ENCODE measurements around the gene MDK. TPM values are rescaled to one million over a fixed set of nuclear protein-coding genes. Genes with fewer than 3 reads are reported as not detected.

Gene MDK
- total RNA-seq, 1 experiment from 2014 or later, result 252 TPM

DNA sequence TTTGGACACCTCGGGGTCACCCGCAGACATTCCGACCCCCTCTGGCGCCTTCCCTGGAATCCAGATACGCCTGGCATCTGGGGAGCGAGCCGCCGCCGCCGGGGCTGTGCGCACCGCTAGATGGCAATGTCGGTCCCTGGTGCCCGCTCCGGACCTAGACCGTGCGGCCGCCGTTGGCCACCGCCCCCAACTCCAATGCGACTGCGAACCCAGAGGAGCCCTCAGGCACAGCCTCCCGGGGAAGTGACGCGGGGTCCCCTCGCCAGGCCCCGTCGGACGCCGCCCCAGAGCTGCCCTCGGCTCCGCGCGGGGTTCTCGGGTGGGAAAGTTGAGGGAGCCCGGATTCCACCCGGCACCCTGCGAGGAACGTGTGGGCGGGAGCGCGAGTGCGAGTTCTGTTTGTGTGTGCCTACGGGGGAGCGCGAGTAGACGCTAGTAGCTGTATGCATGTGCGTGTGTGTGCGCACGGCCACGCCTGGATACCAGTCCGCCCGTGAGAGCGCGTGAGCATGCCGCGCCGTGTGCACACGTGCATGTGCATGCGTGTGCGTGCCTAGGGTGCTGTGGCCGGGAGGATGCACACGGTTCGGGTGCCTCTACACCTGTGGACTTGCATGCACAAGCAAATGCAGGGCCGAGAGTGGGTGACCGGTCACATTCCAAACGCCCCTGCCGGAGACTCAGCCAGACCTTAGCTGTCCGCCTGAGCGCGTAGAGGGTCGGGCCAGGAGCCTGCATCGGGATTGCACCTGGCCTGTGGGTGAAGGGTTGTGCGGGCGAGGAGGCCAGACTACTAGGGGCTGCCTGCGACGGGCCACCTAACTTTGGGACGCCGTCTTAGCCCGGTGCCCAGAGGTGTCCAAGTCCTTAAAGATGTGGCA is 8.2 kb downstream of the MDK start:
- Histone ChIP-seq H3K36me3 (ENCODE audit: control insufficient read depth, insufficient read depth, low read length) (no peaks in the 10 kb centered on the region), H3K27ac (ENCODE audit: low read length) (no peak overlapping the region; the same call in 1 of the 2 replicates), H3K27me3 (ENCODE audit: control insufficient read depth, insufficient read depth, low read length) (peaks cover 3% of the 10 kb centered on the region; the same call in 1 of the 2 replicates), H3K4me3 (ENCODE audit: low read depth in 2 of 2, low read length in 2 of 2) (peak overlapping the region; percentile 54 to 70), H3K4me1 (ENCODE audit: control insufficient read depth, insufficient read depth, low read length) (peaks cover 17% of the 10 kb centered on the region), H3K9me3 (ENCODE audit: control insufficient read depth, insufficient read depth, low read depth, low read length) (no peaks in the 10 kb centered on the region)
- intact Hi-C loops (cut with micrococcal nuclease; ENCODE audit: unreplicated experiment), result loop anchor here (5.0 kb wide), 1 partner anchor 148 kb away; no protein-coding TSS in a partner anchor
- ChIA-PET CTCF (interaction anchor here (0.6 to 1.9 kb wide), 4 partner anchors 24 to 293 kb away, joined by 3 to 8 read pairs (median 5); no protein-coding TSS in a partner anchor), POLR2A (interaction anchor here (0.6 kb wide), 1 partner anchor 294 kb away, joined by 5 read pairs; no protein-coding TSS in a partner anchor)
- no peak for DNase-seq (ENCODE audit: low read depth, low spot score)
- in situ Hi-C loops (cut with HindIII; ENCODE audit: low pct_unique_long_range_greater_than_20kb, low sequenced_read_pairs), result no loop called here
- ATAC-seq, result peak; percentile 80
- no TSS peak for BruUV-seq (replicated peaks)
- TF ChIP-seq, protein P1, sequence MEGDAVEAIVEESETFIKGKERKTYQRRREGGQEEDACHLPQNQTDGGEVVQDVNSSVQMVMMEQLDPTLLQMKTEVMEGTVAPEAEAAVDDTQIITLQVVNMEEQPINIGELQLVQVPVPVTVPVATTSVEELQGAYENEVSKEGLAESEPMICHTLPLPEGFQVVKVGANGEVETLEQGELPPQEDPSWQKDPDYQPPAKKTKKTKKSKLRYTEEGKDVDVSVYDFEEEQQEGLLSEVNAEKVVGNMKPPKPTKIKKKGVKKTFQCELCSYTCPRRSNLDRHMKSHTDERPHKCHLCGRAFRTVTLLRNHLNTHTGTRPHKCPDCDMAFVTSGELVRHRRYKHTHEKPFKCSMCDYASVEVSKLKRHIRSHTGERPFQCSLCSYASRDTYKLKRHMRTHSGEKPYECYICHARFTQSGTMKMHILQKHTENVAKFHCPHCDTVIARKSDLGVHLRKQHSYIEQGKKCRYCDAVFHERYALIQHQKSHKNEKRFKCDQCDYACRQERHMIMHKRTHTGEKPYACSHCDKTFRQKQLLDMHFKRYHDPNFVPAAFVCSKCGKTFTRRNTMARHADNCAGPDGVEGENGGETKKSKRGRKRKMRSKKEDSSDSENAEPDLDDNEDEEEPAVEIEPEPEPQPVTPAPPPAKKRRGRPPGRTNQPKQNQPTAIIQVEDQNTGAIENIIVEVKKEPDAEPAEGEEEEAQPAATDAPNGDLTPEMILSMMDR (IDR thresholded peaks at IDR 0.05), result peak; percentile 98
- TF ChIP-seq POLR2AphosphoS5 (IDR thresholded peaks at IDR 0.05; ENCODE audit: low read depth, low read length), result no peak
- TF ChIP-seq, protein P2, sequence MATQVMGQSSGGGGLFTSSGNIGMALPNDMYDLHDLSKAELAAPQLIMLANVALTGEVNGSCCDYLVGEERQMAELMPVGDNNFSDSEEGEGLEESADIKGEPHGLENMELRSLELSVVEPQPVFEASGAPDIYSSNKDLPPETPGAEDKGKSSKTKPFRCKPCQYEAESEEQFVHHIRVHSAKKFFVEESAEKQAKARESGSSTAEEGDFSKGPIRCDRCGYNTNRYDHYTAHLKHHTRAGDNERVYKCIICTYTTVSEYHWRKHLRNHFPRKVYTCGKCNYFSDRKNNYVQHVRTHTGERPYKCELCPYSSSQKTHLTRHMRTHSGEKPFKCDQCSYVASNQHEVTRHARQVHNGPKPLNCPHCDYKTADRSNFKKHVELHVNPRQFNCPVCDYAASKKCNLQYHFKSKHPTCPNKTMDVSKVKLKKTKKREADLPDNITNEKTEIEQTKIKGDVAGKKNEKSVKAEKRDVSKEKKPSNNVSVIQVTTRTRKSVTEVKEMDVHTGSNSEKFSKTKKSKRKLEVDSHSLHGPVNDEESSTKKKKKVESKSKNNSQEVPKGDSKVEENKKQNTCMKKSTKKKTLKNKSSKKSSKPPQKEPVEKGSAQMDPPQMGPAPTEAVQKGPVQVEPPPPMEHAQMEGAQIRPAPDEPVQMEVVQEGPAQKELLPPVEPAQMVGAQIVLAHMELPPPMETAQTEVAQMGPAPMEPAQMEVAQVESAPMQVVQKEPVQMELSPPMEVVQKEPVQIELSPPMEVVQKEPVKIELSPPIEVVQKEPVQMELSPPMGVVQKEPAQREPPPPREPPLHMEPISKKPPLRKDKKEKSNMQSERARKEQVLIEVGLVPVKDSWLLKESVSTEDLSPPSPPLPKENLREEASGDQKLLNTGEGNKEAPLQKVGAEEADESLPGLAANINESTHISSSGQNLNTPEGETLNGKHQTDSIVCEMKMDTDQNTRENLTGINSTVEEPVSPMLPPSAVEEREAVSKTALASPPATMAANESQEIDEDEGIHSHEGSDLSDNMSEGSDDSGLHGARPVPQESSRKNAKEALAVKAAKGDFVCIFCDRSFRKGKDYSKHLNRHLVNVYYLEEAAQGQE (IDR thresholded peaks at IDR 0.05; ENCODE audit: insufficient read depth in 1 of 2, low read depth in 2 of 2, low read length in 1 of 2), result peak in 1 of 2 experiments; percentile 66; a peak in 1 of 4 replicates
- peak; percentile 80 for TF ChIP-seq SIN3A (IDR thresholded peaks at IDR 0.05; ENCODE audit: borderline replicate concordance, insufficient read depth, low read depth, low read length)
- TF ChIP-seq TCF7L2 (IDR thresholded peaks at IDR 0.05; ENCODE audit: low read depth, low read length), result 0 out of 2 replicates have a peak, but pooled peaks have one; percentile 24

DNA sequence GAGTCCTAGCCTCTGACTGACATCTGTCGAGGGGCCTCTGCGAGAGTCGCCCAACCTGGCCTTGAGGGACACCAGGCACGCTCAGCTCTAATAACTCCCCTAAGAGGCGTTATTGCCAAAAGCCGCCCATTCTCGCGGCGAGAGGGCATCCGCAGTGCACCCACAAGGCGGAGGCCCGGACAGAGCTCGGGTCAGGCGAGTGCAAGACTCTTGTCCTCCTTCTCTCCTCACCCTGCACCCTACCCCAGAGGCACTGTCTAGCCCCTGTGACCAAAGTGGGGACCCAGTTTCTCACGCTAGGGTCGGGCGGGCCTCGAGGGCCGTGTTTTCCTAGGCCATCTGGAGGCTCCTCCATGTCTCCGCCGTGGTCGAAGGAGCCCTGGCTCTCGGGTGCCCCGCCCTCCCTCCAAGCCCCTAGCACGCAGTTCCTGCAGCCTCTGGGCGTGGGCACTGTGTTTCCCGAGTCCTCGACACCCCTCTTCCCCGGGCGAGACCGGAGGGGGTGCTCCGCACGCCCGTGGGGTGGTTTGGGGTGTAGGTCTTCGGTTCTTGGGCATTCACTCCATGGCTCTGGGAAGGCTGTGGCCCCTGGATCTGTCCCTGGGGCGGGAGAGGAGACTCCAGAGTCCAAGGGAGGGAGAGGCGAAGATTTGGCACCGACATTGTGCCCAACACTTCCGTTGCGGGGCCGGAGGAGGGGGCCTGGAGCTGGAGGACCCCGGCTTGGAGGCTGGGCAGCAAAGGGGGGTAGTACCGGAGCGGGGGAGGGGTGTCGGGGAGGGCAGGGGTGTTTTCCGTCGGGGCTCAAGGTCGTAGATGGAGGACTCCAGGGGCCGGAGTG is 9.1 kb downstream of the MDK start:
- POLR2A ChIA-PET, result interaction anchor here (0.6 kb wide), 1 partner anchor 771 kb away, joined by 5 read pairs; no protein-coding TSS in a partner anchor
- CTCF ChIA-PET, result interaction anchor here (0.6 to 1.9 kb wide), 3 partner anchors 25 to 139 kb away, joined by 3 to 8 read pairs (median 5); no protein-coding TSS in a partner anchor
- in situ Hi-C loops (cut with HindIII; ENCODE audit: low pct_unique_long_range_greater_than_20kb, low sequenced_read_pairs) (no loop called here), intact Hi-C loops (cut with micrococcal nuclease; ENCODE audit: unreplicated experiment) (no loop called here)
- peaks cover 3% of the 10 kb centered on the region; the same call in 1 of the 2 replicates for H3K27me3 ChIP-seq (ENCODE audit: control insufficient read depth, insufficient read depth, low read length)
- H3K27ac ChIP-seq (ENCODE audit: low read length), result no peak overlapping the region
- DNase-seq (ENCODE audit: low read depth, low spot score), result no peak
- no TSS peak for BruUV-seq (replicated peaks)
- no peaks in the 10 kb centered on the region for H3K36me3 ChIP-seq (ENCODE audit: control insufficient read depth, insufficient read depth, low read length)
- H3K4me1 ChIP-seq (ENCODE audit: control insufficient read depth, insufficient read depth, low read length), result peaks cover 17% of the 10 kb centered on the region
- TF ChIP-seq TCF7L2 (IDR thresholded peaks at IDR 0.05; ENCODE audit: low read depth, low read length) (no peak), POLR2AphosphoS5 (IDR thresholded peaks at IDR 0.05; ENCODE audit: low read depth, low read length) (no peak), SIN3A (IDR thresholded peaks at IDR 0.05; ENCODE audit: borderline replicate concordance, insufficient read depth, low read depth, low read length) (no peak; the same call in 1 of the 2 replicates)
- TF ChIP-seq, protein P1 (IDR thresholded peaks at IDR 0.05), result no peak
- TF ChIP-seq, protein P2 (IDR thresholded peaks at IDR 0.05; ENCODE audit: insufficient read depth in 1 of 2, low read depth in 2 of 2, low read length in 1 of 2), result no peak
- H3K9me3 ChIP-seq (ENCODE audit: control insufficient read depth, insufficient read depth, low read depth, low read length), result no peaks in the 10 kb centered on the region
- no peak for ATAC-seq
- H3K4me3 ChIP-seq (ENCODE audit: low read depth in 2 of 2, low read length in 2 of 2), result peak overlapping the region; percentile 49 to 70

All from Panc1 (cell line).